ENCODE measurements around the gene OTOF. TPM values are rescaled to one million over a fixed set of nuclear protein-coding genes. Genes with fewer than 3 reads are reported as not detected.

OTOF gene
- total and polyA plus RNA-seq, 4 experiments from 2014 or later: 0.55 to 0.91 (median 0.83) TPM

GRCh38 chr2:26521054-26521912 lies 43.4 kb upstream of the OTOF start:
- DNase-seq: no peak
- peaks cover 2 to 3% of the 10 kb centered on the region in 2 donors for H3K27me3 Mint-ChIP-seq
- peak overlapping the region in 1 of 7 donors; percentile 20 for H3K27ac Mint-ChIP-seq

GRCh38 chr2:26520148-26520449 lies 42.2 kb upstream of the OTOF start:
- H3K27me3 ChIP-seq (ENCODE audit: insufficient read depth, low read length): no peaks in the 10 kb centered on the region
- H3K27ac Mint-ChIP-seq: peak overlapping the region in 3 of 7 donors; percentile 5 to 44 (median 24)
- H3K4me1 ChIP-seq (ENCODE audit: insufficient read depth, low read length): peaks cover 15% of the 10 kb centered on the region
- no peaks in the 10 kb centered on the region for H3K9me3 Mint-ChIP-seq
- no peak for DNase-seq
- H3K4me3 Mint-ChIP-seq: no peak overlapping the region
- ChIA-PET CTCF (ENCODE audit: partially characterized antibody) (interaction anchor here (0.7 to 1.2 kb wide), 3 partner anchors 15 to 18 kb away, joined by 3 to 5 read pairs (median 5); no protein-coding TSS in a partner anchor), POLR2A (ENCODE audit: partially characterized antibody) (no interaction called here)
- H3K27ac ChIP-seq (ENCODE audit: low read depth, low read length): no peak overlapping the region
- H3K36me3 Mint-ChIP-seq: no peaks in the 10 kb centered on the region
- H3K36me3 ChIP-seq (ENCODE audit: insufficient read depth, low read length): no peaks in the 10 kb centered on the region
- H3K27me3 Mint-ChIP-seq: peaks cover 2 to 3% of the 10 kb centered on the region in 2 donors
- no peak overlapping the region for H3K4me3 ChIP-seq (ENCODE audit: low read length in 2 of 2)
- intact Hi-C loops (cut with micrococcal nuclease): no loop called here
- peaks cover 11 to 16% (median 14%) of the 10 kb centered on the region in 4 donors for H3K4me1 Mint-ChIP-seq
- H3K9me3 ChIP-seq (ENCODE audit: control insufficient read depth in 1 of 2, low read length in 2 of 2): no peaks in the 10 kb centered on the region

More at GRCh38 chr2:26521054-26521912, 43.4 kb upstream of the OTOF start:
- intact Hi-C loops (cut with micrococcal nuclease): no loop called here
- H3K36me3 ChIP-seq (ENCODE audit: insufficient read depth, low read length): no peaks in the 10 kb centered on the region
- H3K4me1 ChIP-seq (ENCODE audit: insufficient read depth, low read length): peaks cover 15% of the 10 kb centered on the region
- H3K27me3 ChIP-seq (ENCODE audit: insufficient read depth, low read length): no peaks in the 10 kb centered on the region
- H3K9me3 ChIP-seq (ENCODE audit: control insufficient read depth in 1 of 2, low read length in 2 of 2): no peaks in the 10 kb centered on the region
- CTCF ChIA-PET (ENCODE audit: partially characterized antibody): no interaction called here
- H3K4me3 ChIP-seq (ENCODE audit: low read length in 2 of 2): no peak overlapping the region
- POLR2A ChIA-PET (ENCODE audit: partially characterized antibody): no interaction called here
- no peak overlapping the region for H3K27ac ChIP-seq (ENCODE audit: low read depth, low read length)
- H3K4me1 Mint-ChIP-seq: peaks cover 11 to 16% (median 14%) of the 10 kb centered on the region in 4 donors
- H3K36me3 Mint-ChIP-seq: no peaks in the 10 kb centered on the region
- H3K9me3 Mint-ChIP-seq: no peaks in the 10 kb centered on the region
- peak overlapping the region in 1 of 8 donors; percentile 20 for H3K4me3 Mint-ChIP-seq

- DNase-seq: peak in 4 of 5 donors; percentile 17 to 28 (median 24)
- H3K9me3 ChIP-seq (ENCODE audit: control insufficient read depth in 1 of 2, low read length in 2 of 2): no peaks in the 10 kb centered on the region
- peaks cover 11 to 16% (median 14%) of the 10 kb centered on the region in 4 donors for H3K4me1 Mint-ChIP-seq
- peak overlapping the region in 6 of 7 donors; percentile 5 to 72 (median 41) for H3K27ac Mint-ChIP-seq
- H3K36me3 Mint-ChIP-seq: no peaks in the 10 kb centered on the region
- intact Hi-C loops (cut with micrococcal nuclease): no loop called here
- peaks cover 1 to 2% of the 10 kb centered on the region in 2 donors for H3K27me3 Mint-ChIP-seq
- no peak overlapping the region for H3K27ac ChIP-seq (ENCODE audit: low read depth, low read length)
- H3K9me3 Mint-ChIP-seq: no peaks in the 10 kb centered on the region
- ChIA-PET CTCF (ENCODE audit: partially characterized antibody) (interaction anchor here (0.6 to 1.2 kb wide), 4 partner anchors 14 to 26 kb away, joined by 3 to 5 read pairs (median 4); no protein-coding TSS in a partner anchor), POLR2A (ENCODE audit: partially characterized antibody) (no interaction called here)
- H3K4me3 Mint-ChIP-seq: peak overlapping the region in 5 of 8 donors; percentile 10 to 48 (median 46)
- H3K4me1 ChIP-seq (ENCODE audit: insufficient read depth, low read length): peaks cover 15% of the 10 kb centered on the region
- H3K4me3 ChIP-seq (ENCODE audit: low read length in 2 of 2): no peak overlapping the region
- no peaks in the 10 kb centered on the region for H3K36me3 ChIP-seq (ENCODE audit: insufficient read depth, low read length)
- no peaks in the 10 kb centered on the region for H3K27me3 ChIP-seq (ENCODE audit: insufficient read depth, low read length)
Observed at GRCh38 chr2:26519396-26520147, 41.6 kb upstream of the OTOF start.

GRCh38 chr2:26516781-26517180 lies 38.9 kb upstream of the OTOF start:
- H3K9me3 Mint-ChIP-seq: no peaks in the 10 kb centered on the region
- no peak overlapping the region for H3K4me3 ChIP-seq (ENCODE audit: low read length in 2 of 2)
- ChIA-PET POLR2A (ENCODE audit: partially characterized antibody) (no interaction called here), CTCF (ENCODE audit: partially characterized antibody) (no interaction called here)
- no peak for DNase-seq
- peaks cover 11 to 16% (median 14%) of the 10 kb centered on the region in 4 donors for H3K4me1 Mint-ChIP-seq
- peaks cover 0 to 1% of the 10 kb centered on the region in 2 donors for H3K27me3 Mint-ChIP-seq
- no peaks in the 10 kb centered on the region for H3K36me3 Mint-ChIP-seq
- no peak overlapping the region for H3K27ac Mint-ChIP-seq
- no peak overlapping the region for H3K27ac ChIP-seq (ENCODE audit: low read depth, low read length)
- intact Hi-C loops (cut with micrococcal nuclease): no loop called here
- H3K4me1 ChIP-seq (ENCODE audit: insufficient read depth, low read length): peaks cover 15% of the 10 kb centered on the region
- no peaks in the 10 kb centered on the region for H3K9me3 ChIP-seq (ENCODE audit: control insufficient read depth in 1 of 2, low read length in 2 of 2)
- H3K27me3 ChIP-seq (ENCODE audit: insufficient read depth, low read length): no peaks in the 10 kb centered on the region
- H3K36me3 ChIP-seq (ENCODE audit: insufficient read depth, low read length): no peaks in the 10 kb centered on the region
- no peak overlapping the region for H3K4me3 Mint-ChIP-seq

- ChIA-PET POLR2A (ENCODE audit: partially characterized antibody) (no interaction called here), CTCF (ENCODE audit: partially characterized antibody) (interaction anchor here (0.7 kb wide), 1 partner anchor 25 kb away, joined by 3 read pairs; no protein-coding TSS in a partner anchor)
- no peaks in the 10 kb centered on the region for H3K9me3 ChIP-seq (ENCODE audit: control insufficient read depth in 1 of 2, low read length in 2 of 2)
- H3K27me3 ChIP-seq (ENCODE audit: insufficient read depth, low read length): no peaks in the 10 kb centered on the region
- H3K36me3 ChIP-seq (ENCODE audit: insufficient read depth, low read length): no peaks in the 10 kb centered on the region
- Mint-ChIP-seq H3K27me3 (peaks cover 0 to 1% of the 10 kb centered on the region in 2 donors), H3K9me3 (no peaks in the 10 kb centered on the region), H3K4me3 (no peak overlapping the region), H3K36me3 (no peaks in the 10 kb centered on the region), H3K4me1 (peaks cover 11 to 16% (median 14%) of the 10 kb centered on the region in 4 donors), H3K27ac (no peak overlapping the region)
- DNase-seq: no peak
- H3K4me3 ChIP-seq (ENCODE audit: low read length in 2 of 2): no peak overlapping the region
- H3K4me1 ChIP-seq (ENCODE audit: insufficient read depth, low read length): peaks cover 15% of the 10 kb centered on the region
- intact Hi-C loops (cut with micrococcal nuclease): no loop called here
- no peak overlapping the region for H3K27ac ChIP-seq (ENCODE audit: low read depth, low read length)
Observed at GRCh38 chr2:26516246-26516645, 38.3 kb upstream of the OTOF start.

DNA sequence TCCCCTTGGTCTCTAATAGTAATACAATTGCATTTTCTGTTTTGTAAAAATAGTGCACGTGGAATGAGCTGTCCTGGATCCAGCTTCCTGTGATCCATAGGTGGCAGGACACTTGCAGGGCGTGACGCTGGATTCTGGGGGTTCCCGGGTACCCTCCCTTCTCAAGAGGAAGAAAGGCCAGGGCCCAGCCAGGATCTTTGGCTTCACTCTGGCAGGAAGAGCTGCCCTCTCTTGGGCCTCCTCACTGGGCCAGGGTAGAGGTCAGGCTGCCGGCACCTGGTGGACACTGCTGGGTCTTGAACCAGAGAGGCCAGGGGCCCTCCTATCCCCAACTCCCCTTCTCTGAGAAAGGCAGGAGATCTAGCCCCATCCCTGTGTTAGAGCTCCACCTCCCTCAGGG lies 37.8 kb upstream of the OTOF start:
- POLR2A ChIA-PET (ENCODE audit: partially characterized antibody): no interaction called here
- no peak overlapping the region for H3K27ac Mint-ChIP-seq
- no peaks in the 10 kb centered on the region for H3K9me3 ChIP-seq (ENCODE audit: control insufficient read depth in 1 of 2, low read length in 2 of 2)
- no peak overlapping the region for H3K4me3 Mint-ChIP-seq
- H3K9me3 Mint-ChIP-seq: no peaks in the 10 kb centered on the region
- H3K27me3 ChIP-seq (ENCODE audit: insufficient read depth, low read length): no peaks in the 10 kb centered on the region
- H3K4me1 ChIP-seq (ENCODE audit: insufficient read depth, low read length): peaks cover 15% of the 10 kb centered on the region
- intact Hi-C loops (cut with micrococcal nuclease): no loop called here
- CTCF ChIA-PET (ENCODE audit: partially characterized antibody): interaction anchor here (0.7 kb wide), 1 partner anchor 25 kb away, joined by 3 read pairs; no protein-coding TSS in a partner anchor
- no peak overlapping the region for H3K4me3 ChIP-seq (ENCODE audit: low read length in 2 of 2)
- H3K36me3 ChIP-seq (ENCODE audit: insufficient read depth, low read length): no peaks in the 10 kb centered on the region
- H3K27me3 Mint-ChIP-seq: peaks cover 0 to 1% of the 10 kb centered on the region in 2 donors
- DNase-seq: no peak
- H3K27ac ChIP-seq (ENCODE audit: low read depth, low read length): no peak overlapping the region
- H3K36me3 Mint-ChIP-seq: no peaks in the 10 kb centered on the region
- H3K4me1 Mint-ChIP-seq: peaks cover 11 to 16% (median 14%) of the 10 kb centered on the region in 4 donors

- Histone ChIP-seq H3K27ac (ENCODE audit: low read depth, low read length) (no peak overlapping the region), H3K36me3 (ENCODE audit: insufficient read depth, low read length) (no peaks in the 10 kb centered on the region), H3K4me3 (ENCODE audit: low read length in 2 of 2) (no peak overlapping the region), H3K4me1 (ENCODE audit: insufficient read depth, low read length) (peaks cover 2% of the 10 kb centered on the region), H3K27me3 (ENCODE audit: insufficient read depth, low read length) (no peaks in the 10 kb centered on the region), H3K9me3 (ENCODE audit: control insufficient read depth in 1 of 2, low read length in 2 of 2) (no peaks in the 10 kb centered on the region)
- intact Hi-C loops (cut with micrococcal nuclease): no loop called here
- peaks cover 0 to 4% (median 1%) of the 10 kb centered on the region in 4 donors for H3K4me1 Mint-ChIP-seq
- CTCF ChIA-PET (ENCODE audit: partially characterized antibody): no interaction called here
- H3K27me3 Mint-ChIP-seq: peaks cover 0 to 1% of the 10 kb centered on the region in 2 donors
- H3K27ac Mint-ChIP-seq: no peak overlapping the region
- DNase-seq: no peak
- no peak overlapping the region for H3K4me3 Mint-ChIP-seq
- POLR2A ChIA-PET (ENCODE audit: partially characterized antibody): no interaction called here
- H3K36me3 Mint-ChIP-seq: no peaks in the 10 kb centered on the region
- H3K9me3 Mint-ChIP-seq: no peaks in the 10 kb centered on the region
Observed at GRCh38 chr2:26514045-26514444, 36.1 kb upstream of the OTOF start.
